Fibroblast of skin of abdomen (primary cell): Measurements from ENCODE around the gene PATE4.

Source experiments
- DNase-seq: peaks from one replicate; pipeline ENCODE4 v3.0.0-alpha.2; 2013

Gene PATE4

DNA sequence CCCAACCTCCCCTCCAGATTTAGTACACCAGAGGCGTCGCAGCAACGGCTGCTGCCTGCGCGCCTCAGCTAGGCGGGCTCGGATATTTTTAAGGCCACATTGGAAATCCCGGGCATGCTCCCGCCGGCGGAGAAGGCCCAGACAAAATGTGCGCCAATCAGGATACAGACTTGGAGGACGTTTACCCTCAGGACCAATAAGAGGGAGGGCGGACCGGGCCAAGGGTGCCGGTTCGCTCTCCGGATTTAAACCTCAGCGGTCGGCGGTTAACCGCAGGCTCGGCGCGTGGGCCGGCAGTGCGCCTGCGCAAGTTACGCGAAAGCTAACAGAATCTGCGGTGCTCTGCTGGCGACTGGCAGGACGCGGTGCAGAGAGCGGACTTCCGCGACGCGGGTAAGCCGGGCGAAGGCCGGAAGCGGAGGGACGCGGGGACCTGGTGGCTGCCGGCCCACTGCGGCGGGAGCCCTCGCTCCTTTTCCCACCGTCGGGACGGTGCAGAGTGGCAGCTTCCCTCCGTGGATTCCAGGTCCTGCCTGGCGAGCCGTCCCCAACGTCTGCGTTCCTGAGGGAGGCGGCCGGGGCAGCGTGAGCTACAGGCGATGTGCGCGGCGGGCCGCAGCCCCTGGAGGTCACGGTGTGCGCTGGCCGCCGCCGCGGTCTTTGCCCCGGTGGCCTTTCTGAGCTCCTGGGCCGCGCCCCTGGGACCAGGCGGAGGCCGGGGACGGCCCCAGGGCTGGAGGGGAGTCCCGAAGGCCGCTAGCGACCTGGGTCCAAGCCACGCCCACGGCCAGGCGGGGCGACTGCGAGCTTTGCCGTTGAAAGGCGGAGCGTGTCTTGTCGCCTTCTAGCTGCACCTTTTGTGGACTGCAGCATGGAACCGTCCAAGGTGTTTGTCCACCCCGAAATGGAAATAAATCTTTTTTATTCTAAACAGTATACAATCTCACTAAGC is 54.5 kb downstream of the PATE4 start, which contains the start of gene HYLS1:
HYLS1 (plus strand) TSS at position 296 of the 952 bp plus-strand sequence. CDS start 11,701 bp downstream, outside the sequence.
- DNase-seq = peak; percentile 97
